Measurements from ENCODE around the gene TSPEAR. TPM values are rescaled to one million over a fixed set of nuclear protein-coding genes. Genes with fewer than 3 reads are reported as not detected.
A peak's percentile ranks its signal among the peaks of the same experiment; 100 is the strongest.

The TSPEAR gene
- total and polyA plus RNA-seq, 2 of the 13 experiments (the other 11 are each of a cell fraction or from before 2014, with no cell fraction given) = 0.07 to 0.32 TPM

DNA sequence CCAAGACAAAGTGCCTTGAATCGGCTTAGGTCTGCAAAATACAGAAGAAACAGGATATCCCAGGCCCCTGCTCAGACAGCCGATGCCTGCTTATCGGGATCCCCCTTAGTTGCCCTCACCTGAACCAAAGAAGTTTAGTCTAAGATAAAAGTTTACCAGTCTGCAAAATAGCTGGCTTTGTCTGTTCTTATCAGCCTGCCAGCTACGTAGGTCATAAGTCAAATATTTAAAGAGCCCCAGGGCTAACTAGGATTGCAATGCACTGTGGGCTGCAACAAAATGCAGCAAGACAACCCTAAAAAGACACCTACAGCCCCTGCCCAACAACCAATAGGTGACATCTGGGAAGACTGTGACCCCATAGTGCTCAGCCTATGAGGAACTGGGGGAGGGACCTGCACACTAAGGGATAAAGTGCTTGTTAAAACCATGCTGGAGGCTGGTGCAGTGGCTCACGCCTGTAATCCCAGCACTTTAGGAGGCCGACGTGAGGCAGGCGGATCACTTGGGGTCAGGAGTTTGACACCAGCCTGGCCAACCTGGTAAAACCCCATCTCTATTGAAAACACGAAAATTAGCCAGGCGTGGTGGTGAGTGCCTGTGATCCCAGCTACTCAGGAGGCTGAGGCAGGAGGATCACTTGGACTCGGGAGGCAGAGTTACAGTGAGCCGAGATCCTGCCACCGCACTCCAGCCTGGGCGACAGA, 228.6 kb downstream of the TSPEAR start (continued):
- TF ChIP-seq RBFOX2 (IDR thresholded peaks at IDR 0.05; ENCODE audit: low read depth, low read length) (no peak), ZFP36 (IDR thresholded peaks at IDR 0.05; ENCODE audit: borderline replicate concordance, low read depth, low read length, partially characterized antibody) (no peak), SNAI1 (CRISPR knock-in tag; IDR thresholded peaks at IDR 0.05; ENCODE audit: borderline replicate concordance) (0 out of 2 replicates have a peak, but pooled peaks have one; percentile 6), ZNF432 (CRISPR knock-in tag; IDR thresholded peaks at IDR 0.05; ENCODE audit: borderline replicate concordance) (no peak), ZNF230 (CRISPR knock-in tag; IDR thresholded peaks at IDR 0.05) (peak; percentile 48; the same call in 1 of the 2 replicates), ZNF275 (CRISPR knock-in tag; IDR thresholded peaks at IDR 0.05; ENCODE audit: borderline replicate concordance) (no peak; the same call in 1 of the 2 replicates), IKZF4 (CRISPR knock-in tag; IDR thresholded peaks at IDR 0.05; ENCODE audit: borderline replicate concordance, low read depth, not compliant biosample characterization) (no peak), SP4 (CRISPR knock-in tag; IDR thresholded peaks at IDR 0.05) (no peak; the same call in 1 of the 2 replicates), ZNF547 (CRISPR knock-in tag; IDR thresholded peaks at IDR 0.05) (no peak), YEATS4 (CRISPR knock-in tag; IDR thresholded peaks at IDR 0.05; ENCODE audit: borderline replicate concordance) (peak; percentile 55; the same call in 1 of the 2 replicates), MAX (IDR thresholded peaks at IDR 0.05) (peak; percentile 88), ZBTB34 (CRISPR knock-in tag; IDR thresholded peaks at IDR 0.05) (no peak), PITX1 (CRISPR knock-in tag; IDR thresholded peaks at IDR 0.05) (peak; percentile 86), E2F2 (CRISPR knock-in tag; IDR thresholded peaks at IDR 0.05; ENCODE audit: borderline replicate concordance) (no peak), NR2F1 (CRISPR knock-in tag; IDR thresholded peaks at IDR 0.05) (peak in 1 of 2 experiments; percentile 45; a peak in 2 of 4 replicates), MEIS2 (CRISPR knock-in tag; IDR thresholded peaks at IDR 0.05) (no peak), ZNF607 (CRISPR knock-in tag; IDR thresholded peaks at IDR 0.05; ENCODE audit: borderline replicate concordance) (no peak), SUZ12 (IDR thresholded peaks at IDR 0.05; ENCODE audit: low read depth, low read length) (no peak), ZNF558 (CRISPR knock-in tag; IDR thresholded peaks at IDR 0.05; ENCODE audit: borderline replicate concordance) (peak; percentile 92; the same call in 1 of the 2 replicates), EZH2 (conservative IDR thresholded peaks at IDR 0.05; ENCODE audit: low read depth, low read length) (no peak), NCOA5 (CRISPR knock-in tag; IDR thresholded peaks at IDR 0.05) (no peak)
- TF ChIP-seq, protein P1, sequence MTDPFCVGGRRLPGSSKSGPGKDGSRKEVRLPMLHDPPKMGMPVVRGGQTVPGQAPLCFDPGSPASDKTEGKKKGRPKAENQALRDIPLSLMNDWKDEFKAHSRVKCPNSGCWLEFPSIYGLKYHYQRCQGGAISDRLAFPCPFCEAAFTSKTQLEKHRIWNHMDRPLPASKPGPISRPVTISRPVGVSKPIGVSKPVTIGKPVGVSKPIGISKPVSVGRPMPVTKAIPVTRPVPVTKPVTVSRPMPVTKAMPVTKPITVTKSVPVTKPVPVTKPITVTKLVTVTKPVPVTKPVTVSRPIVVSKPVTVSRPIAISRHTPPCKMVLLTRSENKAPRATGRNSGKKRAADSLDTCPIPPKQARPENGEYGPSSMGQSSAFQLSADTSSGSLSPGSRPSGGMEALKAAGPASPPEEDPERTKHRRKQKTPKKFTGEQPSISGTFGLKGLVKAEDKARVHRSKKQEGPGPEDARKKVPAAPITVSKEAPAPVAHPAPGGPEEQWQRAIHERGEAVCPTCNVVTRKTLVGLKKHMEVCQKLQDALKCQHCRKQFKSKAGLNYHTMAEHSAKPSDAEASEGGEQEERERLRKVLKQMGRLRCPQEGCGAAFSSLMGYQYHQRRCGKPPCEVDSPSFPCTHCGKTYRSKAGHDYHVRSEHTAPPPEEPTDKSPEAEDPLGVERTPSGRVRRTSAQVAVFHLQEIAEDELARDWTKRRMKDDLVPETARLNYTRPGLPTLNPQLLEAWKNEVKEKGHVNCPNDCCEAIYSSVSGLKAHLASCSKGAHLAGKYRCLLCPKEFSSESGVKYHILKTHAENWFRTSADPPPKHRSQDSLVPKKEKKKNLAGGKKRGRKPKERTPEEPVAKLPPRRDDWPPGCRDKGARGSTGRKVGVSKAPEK (CRISPR knock-in tag; IDR thresholded peaks at IDR 0.05; ENCODE audit: borderline replicate concordance) = no peak
